A549 (cell line): ENCODE results near the gene CCDC87. TPM values are rescaled to one million over a fixed set of nuclear protein-coding genes. Genes with fewer than 3 reads are reported as not detected.
A peak's percentile ranks its signal among the peaks of the same experiment; 100 is the strongest.

Experiments
- ATAC-seq, 2 experiments: fragments of 200-7000 bp in 1 of 2; fragments of >200 bp in 1 of 2; cut with Nextera tagmentation in 1 of 2; cut with Tn5 transposase in 1 of 2; 3 replicates each; pipeline versions ENCODE4 v1.8.0 to v1.9.1; 2018 to 2020; ENCODE audit warnings: mild to moderate bottlenecking in 1 of 2, moderate library complexity in 1 of 2
- CTCF ChIA-PET: fragments of 300-600 bp; sonication (Branson Sonifier 250); formaldehyde crosslinking; extraction: SDS; loops from one replicate; lab custom pipeline; 2021; ENCODE audit warnings: antibody characterized with exemption, inconsistent platforms; lab: Yijun Ruan, JAX
- POLR2A ChIA-PET: fragments of 350-600 bp; formaldehyde crosslinking; extraction: SDS; loops from one replicate; lab custom pipeline; 2021; ENCODE audit warnings: antibody characterized with exemption, inconsistent platforms; lab: Yijun Ruan, JAX
- DNase-seq, 2 experiments: peaks; one replicate each; pipeline versions ENCODE4 v3.0.0 to v3.0.0-alpha.2; 2011 to 2016; ENCODE audit warnings: low read depth in 1 of 2, low spot score in 1 of 2
- FAIRE-seq: peaks from 2 replicates; lab custom pipeline; 2011; peaks lifted over from hg19 to GRCh38; lab: Jason Lieb, UNC
- H3K27ac ChIP-seq, 2 experiments: fragments of >200 bp; sonication (Bioruptor Twin); formaldehyde crosslinking; 3 replicates each; pipeline ENCODE4 v1.5.1; 2016 to 2017
- H3K4me1 ChIP-seq: fragments of >200 bp; sonication (Bioruptor Twin); formaldehyde crosslinking; 3 replicates; pipeline ENCODE4 v1.6.1; 2016
- H3K4me2 ChIP-seq: fragments of >200 bp; sonication (Bioruptor Twin); formaldehyde crosslinking; 3 replicates; pipeline ENCODE4 v1.6.1; 2016
- H3K4me3 ChIP-seq: fragments of >200 bp; sonication (Bioruptor Twin); formaldehyde crosslinking; 3 replicates; pipeline ENCODE4 v1.5.1; 2016
- H3K9me3 ChIP-seq: fragments of >200 bp; sonication (Bioruptor Twin); formaldehyde crosslinking; 3 replicates; pipeline ENCODE4 v1.6.1; 2016
- BHLHE40 ChIP-seq: IDR thresholded peaks from 2 replicates; pipeline ENCODE4 v1.6.1; 2012; ENCODE audit warnings: low read depth, low read length, inconsistent platforms
- CBX2 ChIP-seq: fragments of 200-600 bp; sonication (generic); IDR thresholded peaks from 2 replicates; pipeline ENCODE4 v1.6.1; 2016; ENCODE audit warnings: low read depth, mild to moderate bottlenecking, borderline replicate concordance
- CHD4 ChIP-seq: fragments of 200-600 bp; sonication (generic); IDR thresholded peaks from 2 replicates; pipeline ENCODE4 v1.6.1; 2016; ENCODE audit warnings: antibody characterized with exemption, mild to moderate bottlenecking, borderline replicate concordance
- HDAC2 ChIP-seq: fragments of 200-600 bp; sonication (generic); IDR thresholded peaks from 2 replicates; pipeline ENCODE4 v1.6.1; 2016
- JUN ChIP-seq, 2 experiments: fragments of >200 bp; sonication (Bioruptor Twin); formaldehyde crosslinking; IDR thresholded peaks; 2 replicates in 1 of 2; 3 replicates in 1 of 2; pipeline ENCODE4 v1.6.1; 2016 to 2017
- MAZ ChIP-seq: fragments of 150-350 bp; IDR thresholded peaks from 2 replicates; pipeline ENCODE4 v1.6.1; 2014; ENCODE audit warnings: antibody characterized with exemption, low read depth, low read length, borderline replicate concordance
- PHF8 ChIP-seq: fragments of 200-600 bp; sonication (generic); IDR thresholded peaks from 2 replicates; pipeline ENCODE4 v1.6.1; 2016; ENCODE audit warnings: low read depth, mild to moderate bottlenecking, antibody characterized with exemption, moderate library complexity, borderline replicate concordance
- POLR2A ChIP-seq: IDR thresholded peaks from 2 replicates; pipeline ENCODE4 v1.6.1; 2012; ENCODE audit warnings: mild to moderate bottlenecking, low read length
- RAD21 ChIP-seq, 2 experiments: fragments of >200 bp in 1 of 2; sonication (Bioruptor Twin) in 1 of 2; formaldehyde crosslinking in 1 of 2; IDR thresholded peaks in 1 of 2; conservative IDR thresholded peaks in 1 of 2; 2 replicates in 1 of 2; 3 replicates in 1 of 2; pipeline ENCODE4 v1.6.1; 2012 to 2018; ENCODE audit warnings: inconsistent platforms in 1 of 2
- ZC3H11A ChIP-seq: fragments of 450-650 bp; IDR thresholded peaks from 2 replicates; pipeline ENCODE4 v1.6.1; 2014; ENCODE audit warnings: antibody characterized with exemption, mild to moderate bottlenecking
- ZFP36 ChIP-seq: fragments of 450-650 bp; IDR thresholded peaks from 2 replicates; pipeline ENCODE4 v1.6.1; 2014; ENCODE audit warnings: borderline replicate concordance; ENCODE audit not compliant: partially characterized antibody
- WGBS: methylation state at CpG from one replicate; pipeline ENCODE4 v1.1.6; 2017; ENCODE audit errors: missing lambda C conversion rate; 5-methylcytosine and 5-hydroxymethylcytosine counted together
- polyA plus RNA-seq, 4 experiments: library from polyadenylated mRNA; depleted of rRNA in 3 of 4; stranded (reverse); fragments of >200 nt; fragmentation: RNase III in 1 of 4; extraction: RNeasy Plus Mini Kit Qiagen cat#74134 plus additional on column Dnase treatment in 1 of 4; gene quantifications; 2 replicates in 3 of 4; 3 replicates in 1 of 4; pipeline ENCODE4 v1.2.3, GENCODE V29; 2011 to 2017
- TF ChIP-seq, protein P1 (sequence below): IDR thresholded peaks from 2 replicates; pipeline ENCODE4 v1.6.1; 2012
- TF ChIP-seq, protein P2 (sequence below): fragments of 450-650 bp; IDR thresholded peaks from 2 replicates; pipeline ENCODE4 v1.6.1; 2014; ENCODE audit warnings: antibody characterized with exemption
- TF ChIP-seq, protein P3 (sequence below): fragments of >200 bp; sonication (Bioruptor Twin); formaldehyde crosslinking; IDR thresholded peaks from 2 replicates; pipeline ENCODE4 v1.6.1; 2016
- TF ChIP-seq, protein P4 (sequence below): IDR thresholded peaks from 2 replicates; pipeline ENCODE4 v1.6.1; 2012; ENCODE audit warnings: low read depth, borderline replicate concordance
- TF ChIP-seq, protein P5 (sequence below): fragments of 200-600 bp; sonication (generic); IDR thresholded peaks from 2 replicates; pipeline ENCODE4 v1.6.1; 2016; ENCODE audit warnings: antibody characterized with exemption, mild to moderate bottlenecking, moderate library complexity
- TF ChIP-seq, protein P6 (sequence below): fragments of 150-350 bp; IDR thresholded peaks from 2 replicates; pipeline ENCODE4 v1.6.1; 2014; ENCODE audit warnings: low read depth, mild to moderate bottlenecking, low read length
- TF ChIP-seq, protein P7 (sequence below): fragments of 250-450 bp; sonication (Bioruptor Pico); IDR thresholded peaks from 2 replicates; pipeline ENCODE4 v1.5.0; 2021; ENCODE audit warnings: mild to moderate bottlenecking, moderate library complexity, borderline replicate concordance

Gene CCDC87
- polyA plus RNA-seq, 2 of the 4 experiments (the other 2 are of a cell fraction), result 0.47 to 0.68 TPM

DNA sequence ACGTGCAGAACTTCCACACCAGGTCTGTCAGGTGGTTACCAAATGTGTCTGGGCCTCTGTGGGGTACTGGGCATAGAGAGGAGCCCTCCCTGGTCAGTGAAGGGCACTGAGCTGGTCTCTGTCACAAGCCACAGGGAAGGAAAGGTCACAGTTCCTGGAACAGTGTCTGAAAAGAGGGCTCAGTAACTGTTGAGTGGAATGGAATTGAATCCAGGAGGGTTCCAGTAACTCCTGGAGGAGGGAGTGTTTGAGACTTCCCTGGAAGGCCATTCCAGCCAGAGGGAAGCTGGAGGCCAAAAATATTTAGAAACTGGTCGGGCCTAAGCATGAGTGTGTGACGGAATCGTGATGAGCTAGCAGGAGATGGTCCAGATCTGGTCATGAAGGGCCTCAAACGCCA lies 38.3 kb downstream of the CCDC87 start (continued):
- TF ChIP-seq, protein P1, sequence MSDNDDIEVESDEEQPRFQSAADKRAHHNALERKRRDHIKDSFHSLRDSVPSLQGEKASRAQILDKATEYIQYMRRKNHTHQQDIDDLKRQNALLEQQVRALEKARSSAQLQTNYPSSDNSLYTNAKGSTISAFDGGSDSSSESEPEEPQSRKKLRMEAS, result no peak
- no peak for TF ChIP-seq MAZ
- TF ChIP-seq, protein P2, sequence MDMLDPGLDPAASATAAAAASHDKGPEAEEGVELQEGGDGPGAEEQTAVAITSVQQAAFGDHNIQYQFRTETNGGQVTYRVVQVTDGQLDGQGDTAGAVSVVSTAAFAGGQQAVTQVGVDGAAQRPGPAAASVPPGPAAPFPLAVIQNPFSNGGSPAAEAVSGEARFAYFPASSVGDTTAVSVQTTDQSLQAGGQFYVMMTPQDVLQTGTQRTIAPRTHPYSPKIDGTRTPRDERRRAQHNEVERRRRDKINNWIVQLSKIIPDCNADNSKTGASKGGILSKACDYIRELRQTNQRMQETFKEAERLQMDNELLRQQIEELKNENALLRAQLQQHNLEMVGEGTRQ, result no peak

DNA sequence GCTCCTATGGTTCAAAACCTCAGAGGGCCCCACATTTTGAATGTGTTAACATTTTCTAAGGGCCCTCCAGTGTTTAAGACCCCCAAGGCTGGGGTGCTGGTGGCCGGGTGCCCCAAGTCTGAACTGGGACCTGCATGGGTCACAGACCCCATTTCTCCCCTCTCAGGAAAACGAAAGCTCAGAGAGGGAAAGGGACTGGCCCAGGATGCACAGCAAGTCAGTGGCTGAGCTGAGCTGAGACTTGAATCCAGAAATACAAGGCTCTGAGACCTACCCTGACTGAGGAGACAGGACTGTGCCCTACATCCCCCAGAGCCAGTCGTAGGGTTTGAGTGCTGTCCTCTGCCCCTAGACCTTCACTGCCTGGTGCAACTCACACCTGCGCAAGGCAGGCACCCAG lies 42.0 kb downstream of the CCDC87 start:
- TF ChIP-seq, protein P3, sequence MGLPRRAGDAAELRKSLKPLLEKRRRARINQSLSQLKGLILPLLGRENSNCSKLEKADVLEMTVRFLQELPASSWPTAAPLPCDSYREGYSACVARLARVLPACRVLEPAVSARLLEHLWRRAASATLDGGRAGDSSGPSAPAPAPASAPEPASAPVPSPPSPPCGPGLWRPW, result no peak
- peak; percentile 58 for TF ChIP-seq ZFP36
- ATAC-seq, result no peak
- 31% methylated on average over 4 of the region's 4 CpGs for WGBS
- Histone ChIP-seq H3K4me3 (no peak overlapping the region), H3K27ac (no peak overlapping the region), H3K9me3 (no peaks in the 10 kb centered on the region), H3K4me2 (no peak overlapping the region), H3K4me1 (peaks cover 9% of the 10 kb centered on the region)
- no peak for FAIRE-seq
- CTCF ChIA-PET, result interaction anchor here (1.2 kb wide), 1 partner anchor 11 kb away, joined by 3 read pairs; no protein-coding TSS in a partner anchor
- POLR2A ChIA-PET, result no interaction called here
- DNase-seq, result no peak

DNA sequence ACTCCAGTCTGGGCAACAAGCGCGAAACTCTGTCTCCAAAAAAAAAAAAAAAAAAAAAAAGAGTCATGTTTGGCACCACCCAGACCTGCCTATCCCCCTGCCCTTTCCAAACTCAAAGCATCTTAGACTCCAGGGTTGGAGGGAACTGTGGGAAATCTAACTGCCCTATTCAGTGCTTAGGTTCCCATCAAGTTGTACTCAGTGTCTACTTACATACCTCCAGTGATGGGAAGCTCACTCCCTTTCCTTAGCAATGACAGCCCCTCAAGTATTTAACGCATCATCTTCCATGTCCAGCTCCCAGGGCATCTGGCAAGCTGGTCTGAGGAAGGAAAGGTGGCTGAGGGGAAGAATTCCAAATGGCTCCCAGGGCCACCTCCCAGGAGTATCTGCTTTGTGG lies 43.2 kb downstream of the CCDC87 start:
- Histone ChIP-seq H3K9me3 (no peaks in the 10 kb centered on the region), H3K4me1 (peaks cover 15% of the 10 kb centered on the region), H3K4me2 (no peak overlapping the region), H3K4me3 (no peak overlapping the region), H3K27ac (no peak overlapping the region)
- ChIA-PET CTCF (interaction anchor here (0.7 kb wide), 1 partner anchor 14 kb away, joined by 3 read pairs; no protein-coding TSS in a partner anchor), POLR2A (no interaction called here)
- WGBS, result 52% methylated on average over 3 of the region's 3 CpGs
- no peak for DNase-seq
- FAIRE-seq, result no peak
- no peak for ATAC-seq
- TF ChIP-seq CBX2 (no peak), ZFP36 (peak; percentile 38)

DNA sequence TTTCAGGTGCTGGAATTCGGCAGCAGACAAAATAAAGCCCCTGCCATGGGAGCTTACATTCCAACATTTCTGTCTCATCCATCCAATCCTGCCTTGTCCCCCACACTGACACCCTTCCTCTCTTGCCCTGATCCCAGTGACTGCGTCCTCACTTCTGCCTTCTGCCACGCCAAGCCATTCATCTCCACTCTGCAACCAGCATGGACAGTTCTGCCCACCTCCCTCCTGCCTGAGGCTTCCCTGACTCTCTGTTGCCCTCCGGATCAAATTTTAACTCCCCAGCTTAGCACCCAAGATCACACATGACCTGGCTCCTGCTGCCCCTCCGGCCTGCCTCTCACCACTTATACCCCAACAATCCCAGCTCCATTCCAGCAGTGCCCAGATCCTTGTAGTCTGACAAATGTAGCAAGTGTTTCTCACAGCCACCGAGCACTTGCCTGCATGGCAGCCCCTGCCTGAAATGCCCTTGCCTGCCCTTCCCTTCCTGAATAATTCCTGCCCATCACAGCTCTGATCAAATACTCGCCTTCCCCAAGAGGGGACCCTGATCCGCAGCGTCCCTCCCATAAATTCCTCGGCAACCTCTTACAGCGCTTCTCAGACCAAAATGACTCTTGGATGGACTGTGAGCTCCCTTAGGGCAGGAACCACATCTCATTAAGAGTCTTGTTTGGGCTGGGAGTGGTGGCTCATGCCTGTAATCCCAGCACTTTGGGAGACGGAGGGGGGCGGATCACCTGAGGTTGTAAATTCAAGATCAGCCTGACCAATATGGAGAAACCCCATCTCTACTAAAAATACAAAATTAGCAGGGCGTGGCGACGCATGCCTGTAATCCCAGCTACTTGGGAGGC lies 43.9 kb downstream of the CCDC87 start:
- no peak overlapping the region for H3K27ac ChIP-seq
- POLR2A ChIA-PET, result no interaction called here
- WGBS, result 54% methylated on average over 16 of the region's 16 CpGs
- H3K4me1 ChIP-seq, result peaks cover 17% of the 10 kb centered on the region
- no peak overlapping the region for H3K4me3 ChIP-seq
- H3K9me3 ChIP-seq, result no peaks in the 10 kb centered on the region
- FAIRE-seq (no peak), ATAC-seq (no peak), DNase-seq (no peak)
- H3K4me2 ChIP-seq, result no peak overlapping the region
- CTCF ChIA-PET, result interaction anchor here (1.2 kb wide), 1 partner anchor 29 kb away, joined by 4 read pairs; no protein-coding TSS in a partner anchor
- TF ChIP-seq JUN (IDR thresholded peaks at IDR 0.05) (no peak), PHF8 (no peak), RAD21 (conservative IDR thresholded peaks at IDR 0.05 in 1 of 2, IDR thresholded peaks at IDR 0.05 in 1 of 2) (no peak), MAZ (no peak), CBX2 (no peak), CHD4 (no peak), HDAC2 (no peak), POLR2A (no peak), ZC3H11A (no peak), BHLHE40 (no peak)
- TF ChIP-seq, protein P4, sequence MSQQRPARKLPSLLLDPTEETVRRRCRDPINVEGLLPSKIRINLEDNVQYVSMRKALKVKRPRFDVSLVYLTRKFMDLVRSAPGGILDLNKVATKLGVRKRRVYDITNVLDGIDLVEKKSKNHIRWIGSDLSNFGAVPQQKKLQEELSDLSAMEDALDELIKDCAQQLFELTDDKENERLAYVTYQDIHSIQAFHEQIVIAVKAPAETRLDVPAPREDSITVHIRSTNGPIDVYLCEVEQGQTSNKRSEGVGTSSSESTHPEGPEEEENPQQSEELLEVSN, result no peak
- TF ChIP-seq, protein P5, sequence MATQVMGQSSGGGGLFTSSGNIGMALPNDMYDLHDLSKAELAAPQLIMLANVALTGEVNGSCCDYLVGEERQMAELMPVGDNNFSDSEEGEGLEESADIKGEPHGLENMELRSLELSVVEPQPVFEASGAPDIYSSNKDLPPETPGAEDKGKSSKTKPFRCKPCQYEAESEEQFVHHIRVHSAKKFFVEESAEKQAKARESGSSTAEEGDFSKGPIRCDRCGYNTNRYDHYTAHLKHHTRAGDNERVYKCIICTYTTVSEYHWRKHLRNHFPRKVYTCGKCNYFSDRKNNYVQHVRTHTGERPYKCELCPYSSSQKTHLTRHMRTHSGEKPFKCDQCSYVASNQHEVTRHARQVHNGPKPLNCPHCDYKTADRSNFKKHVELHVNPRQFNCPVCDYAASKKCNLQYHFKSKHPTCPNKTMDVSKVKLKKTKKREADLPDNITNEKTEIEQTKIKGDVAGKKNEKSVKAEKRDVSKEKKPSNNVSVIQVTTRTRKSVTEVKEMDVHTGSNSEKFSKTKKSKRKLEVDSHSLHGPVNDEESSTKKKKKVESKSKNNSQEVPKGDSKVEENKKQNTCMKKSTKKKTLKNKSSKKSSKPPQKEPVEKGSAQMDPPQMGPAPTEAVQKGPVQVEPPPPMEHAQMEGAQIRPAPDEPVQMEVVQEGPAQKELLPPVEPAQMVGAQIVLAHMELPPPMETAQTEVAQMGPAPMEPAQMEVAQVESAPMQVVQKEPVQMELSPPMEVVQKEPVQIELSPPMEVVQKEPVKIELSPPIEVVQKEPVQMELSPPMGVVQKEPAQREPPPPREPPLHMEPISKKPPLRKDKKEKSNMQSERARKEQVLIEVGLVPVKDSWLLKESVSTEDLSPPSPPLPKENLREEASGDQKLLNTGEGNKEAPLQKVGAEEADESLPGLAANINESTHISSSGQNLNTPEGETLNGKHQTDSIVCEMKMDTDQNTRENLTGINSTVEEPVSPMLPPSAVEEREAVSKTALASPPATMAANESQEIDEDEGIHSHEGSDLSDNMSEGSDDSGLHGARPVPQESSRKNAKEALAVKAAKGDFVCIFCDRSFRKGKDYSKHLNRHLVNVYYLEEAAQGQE, result no peak
- TF ChIP-seq, protein P6, sequence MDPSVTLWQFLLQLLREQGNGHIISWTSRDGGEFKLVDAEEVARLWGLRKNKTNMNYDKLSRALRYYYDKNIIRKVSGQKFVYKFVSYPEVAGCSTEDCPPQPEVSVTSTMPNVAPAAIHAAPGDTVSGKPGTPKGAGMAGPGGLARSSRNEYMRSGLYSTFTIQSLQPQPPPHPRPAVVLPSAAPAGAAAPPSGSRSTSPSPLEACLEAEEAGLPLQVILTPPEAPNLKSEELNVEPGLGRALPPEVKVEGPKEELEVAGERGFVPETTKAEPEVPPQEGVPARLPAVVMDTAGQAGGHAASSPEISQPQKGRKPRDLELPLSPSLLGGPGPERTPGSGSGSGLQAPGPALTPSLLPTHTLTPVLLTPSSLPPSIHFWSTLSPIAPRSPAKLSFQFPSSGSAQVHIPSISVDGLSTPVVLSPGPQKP, result no peak
- TF ChIP-seq, protein P7, sequence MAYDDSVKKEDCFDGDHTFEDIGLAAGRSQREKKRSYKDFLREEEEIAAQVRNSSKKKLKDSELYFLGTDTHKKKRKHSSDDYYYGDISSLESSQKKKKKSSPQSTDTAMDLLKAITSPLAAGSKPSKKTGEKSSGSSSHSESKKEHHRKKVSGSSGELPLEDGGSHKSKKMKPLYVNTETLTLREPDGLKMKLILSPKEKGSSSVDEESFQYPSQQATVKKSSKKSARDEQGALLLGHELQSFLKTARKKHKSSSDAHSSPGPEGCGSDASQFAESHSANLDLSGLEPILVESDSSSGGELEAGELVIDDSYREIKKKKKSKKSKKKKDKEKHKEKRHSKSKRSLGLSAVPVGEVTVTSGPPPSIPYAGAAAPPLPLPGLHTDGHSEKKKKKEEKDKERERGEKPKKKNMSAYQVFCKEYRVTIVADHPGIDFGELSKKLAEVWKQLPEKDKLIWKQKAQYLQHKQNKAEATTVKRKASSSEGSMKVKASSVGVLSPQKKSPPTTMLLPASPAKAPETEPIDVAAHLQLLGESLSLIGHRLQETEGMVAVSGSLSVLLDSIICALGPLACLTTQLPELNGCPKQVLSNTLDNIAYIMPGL (CRISPR knock-in tag), result no peak
